Adrenal gland (tissue), 5 donors: ENCODE data around the gene ANTXR1.

ENCODE experiments used
- POLR2A ChIP-seq, 2 donors: fragments of 450-650 bp; IDR thresholded peaks; one replicate each; pipeline ENCODE4 v1.6.1; 2017; ENCODE audit warnings: antibody characterized with exemption in 2 of 2, mild to moderate bottlenecking in 2 of 2, moderate library complexity in 1 of 2
- TF ChIP-seq, protein P1 (sequence below), 6 experiments: fragments of 450-650 bp in 4 of 6; fragments of 200-600 bp in 2 of 6; sonication (generic) in 1 of 6; IDR thresholded peaks; 1 replicate in 5 of 6; 2 replicates in 1 of 6; pipeline versions ENCODE4 v1.5.1 to v1.8.0; 2016 to 2021; ENCODE audit warnings: antibody characterized with exemption in 6 of 6, mild to moderate bottlenecking in 2 of 6, moderate library complexity in 1 of 6
- donor health status: DM: no; HTN: no; CAD: no.

DNA sequence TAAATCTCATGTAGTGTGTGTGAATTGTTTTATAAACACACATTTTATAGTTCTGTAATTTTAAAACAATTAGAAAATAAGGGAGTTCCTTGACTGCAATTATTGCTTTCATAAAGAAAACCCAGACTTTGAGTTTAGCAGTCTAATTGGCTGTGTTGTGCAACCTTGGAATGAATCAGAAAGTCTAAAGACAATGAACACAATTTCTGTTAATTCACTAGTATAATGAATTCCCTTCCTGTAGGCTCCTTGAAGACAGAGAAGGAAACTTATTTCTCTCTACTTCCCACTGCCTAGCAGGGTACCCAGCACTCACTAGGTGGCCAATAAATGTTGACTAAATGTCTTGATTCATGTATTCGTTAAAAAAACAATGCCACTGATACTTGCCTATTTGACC is 79.9 kb downstream of the ANTXR1 start:
- TF ChIP-seq, protein P1, sequence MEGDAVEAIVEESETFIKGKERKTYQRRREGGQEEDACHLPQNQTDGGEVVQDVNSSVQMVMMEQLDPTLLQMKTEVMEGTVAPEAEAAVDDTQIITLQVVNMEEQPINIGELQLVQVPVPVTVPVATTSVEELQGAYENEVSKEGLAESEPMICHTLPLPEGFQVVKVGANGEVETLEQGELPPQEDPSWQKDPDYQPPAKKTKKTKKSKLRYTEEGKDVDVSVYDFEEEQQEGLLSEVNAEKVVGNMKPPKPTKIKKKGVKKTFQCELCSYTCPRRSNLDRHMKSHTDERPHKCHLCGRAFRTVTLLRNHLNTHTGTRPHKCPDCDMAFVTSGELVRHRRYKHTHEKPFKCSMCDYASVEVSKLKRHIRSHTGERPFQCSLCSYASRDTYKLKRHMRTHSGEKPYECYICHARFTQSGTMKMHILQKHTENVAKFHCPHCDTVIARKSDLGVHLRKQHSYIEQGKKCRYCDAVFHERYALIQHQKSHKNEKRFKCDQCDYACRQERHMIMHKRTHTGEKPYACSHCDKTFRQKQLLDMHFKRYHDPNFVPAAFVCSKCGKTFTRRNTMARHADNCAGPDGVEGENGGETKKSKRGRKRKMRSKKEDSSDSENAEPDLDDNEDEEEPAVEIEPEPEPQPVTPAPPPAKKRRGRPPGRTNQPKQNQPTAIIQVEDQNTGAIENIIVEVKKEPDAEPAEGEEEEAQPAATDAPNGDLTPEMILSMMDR (IDR thresholded peaks at IDR 0.05) = no peak
- TF ChIP-seq POLR2A (IDR thresholded peaks at IDR 0.05) = no peak
